Activated CD4-positive, alpha-beta T cell treated with anti-CD3 and anti-CD28 coated beads for 4 hours (primary cell): Measurements from ENCODE around the gene RPL41.
A peak's percentile ranks its signal among the peaks of the same experiment; 100 is the strongest.

Experiments
- DNase-seq, 2 donors: peaks; one replicate each; pipeline ENCODE4 v3.0.0-alpha.2; 2020

Gene RPL41

GRCh38 chr12:56128670-56129205, 12.3 kb downstream of the RPL41 start:
- DNase-seq, result no peak

- DNase-seq, result peak; percentile 58 to 69
Observed at GRCh38 chr12:56129206-56129941, 12.9 kb downstream of the RPL41 start.

DNA sequence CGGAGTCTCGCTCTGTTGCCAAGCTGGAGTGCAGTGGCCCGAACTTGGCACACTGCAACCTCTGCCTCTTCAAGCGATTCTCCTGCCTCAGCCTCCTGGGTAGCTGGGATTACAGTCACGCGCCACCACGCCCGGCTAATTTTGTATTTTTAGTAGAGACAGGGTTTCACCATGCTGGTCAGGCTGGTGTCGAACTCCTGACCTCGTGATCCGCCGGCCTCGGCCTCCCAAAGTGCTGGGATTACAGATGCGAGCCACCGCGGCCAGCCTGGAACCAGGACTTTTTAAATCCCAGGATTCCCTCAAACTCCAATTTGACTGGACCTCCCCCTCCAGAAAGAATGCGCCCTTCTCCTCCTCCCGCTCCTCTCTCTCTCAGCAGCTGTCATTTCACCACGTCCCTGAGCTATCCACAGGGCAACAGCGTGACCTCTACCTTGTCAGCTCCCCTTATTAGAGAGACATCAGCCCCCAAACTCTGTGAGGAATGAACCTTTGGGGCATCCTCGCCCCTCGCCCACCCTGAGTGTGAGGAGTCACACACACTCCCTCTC, 13.6 kb downstream of the RPL41 start:
- no peak for DNase-seq

DNA sequence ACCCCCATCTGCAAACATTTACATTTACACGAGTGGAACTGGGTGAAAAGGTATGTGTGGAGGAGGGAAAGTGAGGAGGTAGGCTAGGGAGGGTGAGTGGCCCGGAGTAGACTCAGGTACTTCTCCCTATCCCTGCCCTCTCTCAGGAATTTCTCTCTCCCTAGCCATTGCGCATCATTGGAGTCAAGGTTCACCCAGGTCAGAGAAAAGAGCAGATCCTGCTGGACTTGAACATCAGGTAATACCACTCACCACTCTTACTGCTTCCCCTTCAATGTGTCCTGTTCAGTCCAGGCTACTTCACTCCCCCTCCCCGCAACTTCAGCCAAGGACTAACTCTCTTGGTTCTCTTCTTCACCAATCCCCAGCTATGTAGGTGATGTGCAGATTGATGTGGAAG, 14.4 kb downstream of the RPL41 start:
- DNase-seq, result no peak

GRCh38 chr12:56134897-56135296, 18.5 kb downstream of the RPL41 start:
- DNase-seq, result no peak

DNA sequence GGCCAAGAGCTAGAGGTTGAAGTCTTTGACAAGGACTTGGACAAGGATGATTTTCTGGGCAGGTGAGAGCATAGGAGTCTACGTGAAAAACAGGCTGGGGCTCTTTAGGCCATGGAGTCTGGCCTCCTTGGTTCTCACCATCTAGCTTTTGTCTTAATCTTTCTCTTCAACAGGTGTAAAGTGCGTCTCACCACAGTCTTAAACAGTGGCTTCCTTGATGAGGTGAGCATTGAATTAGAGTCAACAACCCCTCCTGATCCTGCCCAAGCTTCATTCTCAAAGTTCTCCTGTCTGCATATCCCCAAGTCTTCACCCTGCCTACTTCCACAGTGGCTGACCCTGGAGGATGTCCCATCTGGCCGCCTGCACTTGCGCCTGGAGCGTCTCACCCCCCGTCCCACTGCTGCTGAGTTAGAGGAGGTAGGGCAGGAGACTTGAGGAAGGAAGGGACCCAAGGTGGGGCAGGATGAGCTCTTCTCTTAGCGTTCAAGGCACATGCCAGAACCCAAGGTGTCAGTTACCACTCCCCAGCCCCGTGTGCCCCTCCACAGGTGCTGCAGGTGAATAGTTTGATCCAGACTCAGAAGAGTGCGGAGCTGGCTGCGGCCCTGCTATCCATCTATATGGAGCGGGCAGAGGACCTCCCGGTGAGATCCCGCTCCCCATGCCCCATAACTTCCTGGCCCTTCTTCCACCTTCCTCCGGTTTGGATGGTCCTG, 21.6 kb downstream of the RPL41 start:
- no peak for DNase-seq

- no peak for DNase-seq
Observed at GRCh38 chr12:56141946-56142784, 25.7 kb downstream of the RPL41 start.

DNA sequence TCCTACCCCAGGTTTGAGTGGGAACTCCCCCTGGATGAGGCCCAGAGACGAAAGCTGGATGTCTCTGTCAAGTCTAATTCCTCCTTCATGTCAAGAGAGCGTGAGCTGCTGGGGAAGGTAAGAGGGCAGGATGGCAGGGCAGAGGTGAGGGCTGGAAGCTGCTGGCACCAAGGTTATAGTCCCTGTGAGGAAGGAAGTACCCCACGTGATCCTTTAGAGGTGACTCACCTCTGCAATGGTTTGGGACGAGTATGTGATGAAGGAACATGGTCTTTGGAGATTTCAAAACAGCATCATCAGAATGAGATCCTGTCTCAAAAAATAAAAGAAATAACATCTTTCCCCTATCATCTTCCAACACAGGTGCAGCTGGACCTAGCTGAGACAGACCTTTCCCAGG, 26.8 kb downstream of the RPL41 start:
- no peak for DNase-seq

DNA sequence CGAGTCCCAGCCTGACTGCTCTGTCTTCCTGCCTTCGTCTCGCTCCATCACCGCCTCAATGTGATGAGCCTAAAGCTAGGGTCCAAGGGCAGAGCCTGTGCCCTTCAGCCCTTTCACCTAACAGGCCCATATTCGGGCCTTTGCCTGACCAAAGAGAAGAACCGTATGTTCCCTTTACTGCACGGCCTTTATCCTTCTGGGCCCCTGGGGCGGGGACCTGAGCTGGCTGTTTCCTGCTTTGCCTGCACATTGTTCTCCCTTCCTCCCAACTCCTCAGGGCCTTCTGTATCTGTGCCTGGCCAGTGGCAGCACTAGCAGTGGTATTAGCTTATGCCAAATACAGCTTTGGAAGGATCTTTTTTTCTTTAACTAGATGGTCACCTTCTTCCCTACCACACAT, 27.4 kb downstream of the RPL41 start:
- no peak for DNase-seq

DNA sequence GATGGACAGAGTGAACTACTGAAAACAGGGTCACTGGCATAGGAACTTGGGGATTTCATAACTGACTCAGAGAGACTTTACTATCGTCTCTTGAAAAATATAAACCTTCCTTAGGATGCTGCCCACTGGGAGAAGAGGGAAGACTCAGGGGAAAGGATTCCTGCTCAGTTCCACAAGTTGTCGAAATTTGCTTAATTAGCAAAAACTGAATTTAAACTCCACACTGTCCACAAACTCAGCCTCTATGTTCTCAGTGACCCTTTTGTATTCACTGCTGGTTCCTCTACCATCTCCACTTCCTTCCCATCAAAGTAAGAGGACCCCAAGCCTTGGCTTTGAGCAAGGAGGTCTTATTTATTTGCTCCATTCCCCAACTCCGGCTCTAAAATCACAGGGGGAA, 28.8 kb downstream of the RPL41 start:
- no peak for DNase-seq

GRCh38 chr12:56146492-56147460, 30.3 kb downstream of the RPL41 start:
- DNase-seq, result no peak

DNA sequence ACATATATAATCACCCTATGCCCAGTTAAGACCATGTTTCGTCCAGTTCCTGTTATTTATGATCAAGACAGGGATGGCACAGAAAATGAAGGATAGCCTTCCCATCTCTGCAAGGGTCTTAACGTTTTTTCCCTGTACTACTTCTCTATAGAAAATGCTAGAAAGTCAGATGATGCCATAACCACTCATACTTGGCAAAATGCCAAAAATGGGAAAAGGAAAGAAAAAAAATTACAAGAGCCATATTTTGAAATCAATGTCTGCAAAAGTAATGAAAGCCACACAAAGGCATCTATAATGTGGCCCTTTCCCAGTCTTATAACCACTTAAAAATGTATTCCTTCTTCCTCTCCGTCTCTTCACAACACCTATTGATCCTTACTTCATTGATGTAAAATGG, 34.1 kb downstream of the RPL41 start:
- DNase-seq, result no peak

- DNase-seq, result peak; percentile 65 to 70
Observed at GRCh38 chr12:56151672-56152131, 35.3 kb downstream of the RPL41 start.

DNA sequence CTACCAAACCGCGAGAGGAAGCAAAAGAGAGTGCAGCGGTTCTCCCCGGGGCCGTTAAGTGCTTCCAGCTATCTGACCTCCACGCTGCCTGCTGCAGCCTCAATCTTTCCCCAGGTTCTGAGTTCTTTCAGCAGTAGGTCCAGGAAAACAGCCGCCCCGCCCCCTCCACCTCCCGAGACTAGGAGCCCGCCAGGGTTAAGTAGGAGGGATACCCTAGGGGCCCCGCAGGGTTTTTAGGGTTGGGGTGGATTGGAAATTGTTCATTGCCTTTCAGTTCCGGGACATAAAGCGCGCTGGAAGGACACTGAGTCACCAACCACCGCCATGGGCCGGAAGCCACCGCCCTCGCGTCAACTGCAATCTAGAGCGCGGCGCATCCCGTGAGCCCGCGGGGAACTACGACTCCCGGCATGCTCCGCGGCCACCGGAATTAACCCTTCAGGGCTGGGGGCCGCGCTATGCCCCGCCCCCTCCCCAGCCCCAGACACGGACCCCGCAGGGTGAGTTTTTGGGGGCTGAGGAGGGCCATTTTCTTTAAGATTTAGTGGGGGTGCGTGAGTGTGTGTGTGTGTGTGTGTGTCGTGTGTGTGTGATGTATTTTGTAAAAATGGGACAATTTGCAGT, 35.8 kb downstream of the RPL41 start, which contains the start of gene MYL6B:
Gene MYL6B (plus strand): TSS at position 456 of the 624 bp plus-strand sequence. CDS start 1,332 bp downstream, outside the sequence.
- peak; percentile 92 for DNase-seq

DNA sequence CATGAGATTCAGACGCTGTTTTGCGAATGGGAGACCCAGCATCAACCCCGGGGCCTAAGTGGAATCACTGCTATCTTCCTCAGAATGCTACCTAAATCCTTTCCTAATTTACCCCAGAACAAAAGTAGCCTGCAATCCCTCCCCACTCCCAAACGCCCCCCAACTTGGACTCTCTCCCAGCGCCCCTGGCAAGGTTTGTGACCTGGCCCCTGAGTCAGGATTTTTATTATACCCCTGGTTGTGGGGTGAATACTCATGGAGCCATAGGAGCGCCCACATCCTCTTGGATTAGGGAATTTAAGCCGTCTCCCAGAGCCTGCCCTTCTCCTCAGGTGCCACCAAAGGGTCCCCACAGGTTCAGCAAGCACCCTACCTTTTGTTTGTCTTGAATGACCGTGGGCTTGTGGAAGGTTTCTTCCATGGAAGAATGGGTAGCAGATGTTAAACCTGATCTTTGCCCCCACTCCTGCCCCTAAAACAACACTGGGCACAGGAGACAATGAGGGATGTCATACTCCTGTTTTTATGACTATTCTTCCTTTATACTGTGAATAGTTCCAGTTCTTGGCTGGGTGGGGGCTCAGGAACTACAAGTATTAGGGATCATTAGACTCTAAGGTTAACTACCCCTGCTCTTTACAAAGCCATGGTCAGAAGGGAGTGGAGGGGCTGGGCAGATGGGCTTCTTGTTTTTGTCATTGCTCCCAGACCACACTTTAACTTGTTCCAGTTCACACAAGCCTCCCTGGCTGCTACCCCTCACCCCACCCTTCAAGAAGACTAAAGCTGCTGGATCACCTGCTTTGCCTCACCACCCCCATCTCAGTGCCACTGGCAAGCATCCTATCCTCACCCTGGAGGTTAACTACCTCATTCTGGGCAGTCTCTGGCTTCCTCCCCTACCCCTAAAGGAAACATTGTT, 36.6 kb downstream of the RPL41 start:
- no peak for DNase-seq

GRCh38 chr12:56153678-56154065, 37.2 kb downstream of the RPL41 start:
- no peak for DNase-seq

DNA sequence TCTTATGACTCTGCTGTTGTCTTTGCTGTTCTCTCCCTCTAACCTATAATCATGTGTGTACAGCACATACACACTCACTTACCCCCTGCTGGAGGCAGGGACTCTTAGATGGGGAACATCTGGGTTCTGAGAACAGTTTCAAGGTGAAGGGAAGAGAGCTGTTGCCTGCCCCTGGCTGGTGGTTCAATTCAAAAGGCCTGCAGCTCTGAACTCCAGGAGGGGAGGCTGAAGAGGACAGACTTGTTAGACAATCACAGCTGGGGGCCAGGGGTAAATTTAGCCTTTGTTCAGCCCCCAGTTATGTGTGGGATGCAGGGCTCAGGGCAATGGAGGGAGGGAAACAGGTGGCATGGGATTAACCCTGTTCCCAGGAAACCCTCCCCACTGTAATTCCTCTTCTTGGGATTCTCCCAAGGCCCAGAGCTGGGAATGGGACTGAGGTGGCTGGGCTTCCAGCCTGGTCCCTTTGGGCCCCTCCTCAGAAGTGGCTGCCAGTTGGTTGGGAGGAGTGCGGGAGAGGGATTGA, 37.9 kb downstream of the RPL41 start:
- DNase-seq, result no peak

- DNase-seq, result no peak
Observed at GRCh38 chr12:56154818-56155217, 38.4 kb downstream of the RPL41 start.

DNA sequence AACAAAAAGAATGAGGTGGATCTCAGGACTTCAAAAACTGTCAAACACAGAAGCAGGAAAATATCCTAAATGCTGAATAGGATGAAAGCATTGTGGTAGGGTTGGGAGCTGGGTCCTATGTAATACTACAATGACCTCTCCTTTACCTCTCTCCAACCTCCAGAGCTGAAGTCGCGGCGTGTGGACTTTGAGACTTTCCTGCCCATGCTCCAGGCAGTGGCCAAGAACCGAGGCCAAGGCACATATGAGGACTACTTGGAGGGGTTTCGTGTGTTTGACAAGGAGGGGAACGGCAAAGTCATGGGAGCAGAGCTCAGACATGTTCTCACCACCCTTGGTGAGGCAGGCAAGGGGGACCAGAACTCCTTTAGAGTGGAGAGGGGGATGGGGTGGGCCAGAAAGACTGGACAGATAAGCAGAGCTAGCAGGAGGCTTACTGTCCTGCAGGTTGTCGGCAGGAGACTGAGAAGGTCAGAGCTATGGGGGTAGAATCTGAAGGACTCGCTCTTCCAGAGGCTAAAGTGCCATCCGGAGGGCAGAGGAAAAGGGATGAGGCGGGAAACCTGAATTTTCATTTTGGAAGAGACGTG, 38.9 kb downstream of the RPL41 start:
- DNase-seq, result no peak
